CD14-positive monocyte (primary cell): ENCODE data around the gene BCOR. TPM values are rescaled to one million over a fixed set of nuclear protein-coding genes. Genes with fewer than 3 reads are reported as not detected.

Experiments
- DNase-seq, 3 donors: peaks; one replicate each; pipeline ENCODE4 v3.0.0-alpha.2; 2011 to 2022
- H2AFZ ChIP-seq: 2 replicates; pipeline ENCODE4 v1.6.0; 2012; ENCODE audit warnings: mild to moderate bottlenecking, low read depth, low read length, inconsistent platforms; ENCODE audit not compliant: insufficient read depth, poor library complexity, severe bottlenecking
- H3K27ac ChIP-seq, 2 donors: 1 replicate in 1 of 2; 2 replicates in 1 of 2; pipeline ENCODE4 v1.5.1; 2012 to 2013; ENCODE audit warnings: low read length in 2 of 2, control low read depth in 1 of 2, inconsistent platforms in 1 of 2, low read depth in 1 of 2, mild to moderate bottlenecking in 1 of 2
- H3K27me3 ChIP-seq, 2 donors: one replicate each; pipeline versions ENCODE4 v1.6.0 to v1.6.1; 2011 to 2013; ENCODE audit warnings: low read length in 2 of 2; ENCODE audit not compliant: control insufficient read depth in 2 of 2, insufficient read depth in 2 of 2
- H3K36me3 ChIP-seq, 2 donors: replicated peaks in 1 of 2; 1 replicate in 1 of 2; 2 replicates in 1 of 2; pipeline versions ENCODE4 v1.5.1 to v1.6.1; 2012 to 2013; ENCODE audit warnings: low read length in 2 of 2, control low read depth in 1 of 2, inconsistent platforms in 1 of 2, mild to moderate bottlenecking in 1 of 2; ENCODE audit not compliant: insufficient read depth in 2 of 2, control insufficient read depth in 1 of 2
- H3K4me1 ChIP-seq, 2 donors: 1 replicate in 1 of 2; 2 replicates in 1 of 2; pipeline versions ENCODE4 v1.5.1 to v1.6.1; 2012 to 2013; ENCODE audit warnings: low read length in 2 of 2, control low read depth in 1 of 2, inconsistent platforms in 1 of 2, mild to moderate bottlenecking in 1 of 2, moderate library complexity in 1 of 2; ENCODE audit not compliant: insufficient read depth in 2 of 2, control insufficient read depth in 1 of 2
- H3K4me2 ChIP-seq: replicated peaks from 2 replicates; pipeline ENCODE3; 2012; ENCODE audit warnings: low read length, moderate library complexity, mild to moderate bottlenecking; ENCODE audit not compliant: poor library complexity, severe bottlenecking; ENCODE audit errors: extremely low read depth
- H3K4me3 ChIP-seq, 3 experiments: fragments of 200-600 bp in 1 of 3; sonication (generic) in 1 of 3; replicated peaks in 1 of 3; 1 replicate in 2 of 3; 2 replicates in 1 of 3; pipeline ENCODE4 v1.5.1; 2011 to 2013; ENCODE audit warnings: low read length in 3 of 3, mild to moderate bottlenecking in 3 of 3, control low read depth in 2 of 3, low read depth in 2 of 3, inconsistent platforms in 1 of 3, moderate library complexity in 1 of 3
- H3K79me2 ChIP-seq: 2 replicates; pipeline ENCODE4 v1.6.0; 2012; ENCODE audit warnings: mild to moderate bottlenecking, control low read depth, inconsistent platforms, low read length, moderate library complexity; ENCODE audit not compliant: insufficient read depth
- H3K9ac ChIP-seq: 2 replicates; pipeline ENCODE4 v1.6.0; 2017; ENCODE audit warnings: low read length, mild to moderate bottlenecking; ENCODE audit not compliant: insufficient read depth, poor library complexity, severe bottlenecking
- H3K9me3 ChIP-seq, 2 donors: replicated peaks in 1 of 2; 1 replicate in 1 of 2; 2 replicates in 1 of 2; pipeline versions ENCODE4 v1.5.1 to v1.6.1; 2012 to 2013; ENCODE audit warnings: low read length in 2 of 2, control low read depth in 1 of 2; ENCODE audit not compliant: control insufficient read depth in 1 of 2, insufficient read depth in 1 of 2
- H4K20me1 ChIP-seq: 2 replicates; pipeline ENCODE4 v1.6.0; 2012; ENCODE audit warnings: mild to moderate bottlenecking, low read length, control low read depth, moderate library complexity; ENCODE audit not compliant: insufficient read depth
- H3K27ac Mint-ChIP-seq, 7 donors: one replicate each; pipeline ENCODE4 v1.8.0; 2020; ENCODE audit warnings: mild to moderate bottlenecking in 7 of 7, mixed read lengths in 7 of 7, moderate library complexity in 6 of 7, inconsistent platforms in 2 of 7
- H3K27me3 Mint-ChIP-seq, 3 donors: one replicate each; pipeline ENCODE4 v1.8.0; 2021 to 2022; ENCODE audit warnings: low read depth in 3 of 3, mild to moderate bottlenecking in 3 of 3, mixed read lengths in 3 of 3, moderate library complexity in 3 of 3, inconsistent platforms in 1 of 3
- H3K36me3 Mint-ChIP-seq, 2 donors: one replicate each; pipeline ENCODE4 v1.8.0; 2020; ENCODE audit warnings: mixed read lengths in 2 of 2, inconsistent platforms in 1 of 2, mild to moderate bottlenecking in 1 of 2
- H3K4me1 Mint-ChIP-seq: one replicate; pipeline ENCODE4 v1.8.0; 2020; ENCODE audit warnings: mild to moderate bottlenecking, mixed read lengths
- H3K4me3 Mint-ChIP-seq, 2 donors: one replicate each; pipeline ENCODE4 v1.8.0; 2020; ENCODE audit warnings: mild to moderate bottlenecking in 2 of 2, mixed read lengths in 2 of 2, moderate library complexity in 1 of 2
- H3K9me3 Mint-ChIP-seq, 7 donors: one replicate each; pipeline ENCODE4 v1.8.0; 2020 to 2022; ENCODE audit warnings: mixed read lengths in 7 of 7, mild to moderate bottlenecking in 6 of 7, moderate library complexity in 6 of 7, inconsistent platforms in 2 of 7
- WGBS: methylation state at CpG from one replicate; pipeline ENCODE4 v1.1.5; 2013; ENCODE audit warnings: missing lambda C conversion rate; ENCODE audit not compliant: insufficient coverage; 5-methylcytosine and 5-hydroxymethylcytosine counted together
- intact Hi-C, 2 donors: fragments of 100-400 bp; cut with micrococcal nuclease; formaldehyde crosslinking; loops; one replicate each; pipeline versions ENCODE4 v1.15.0 to v1.15.1; 2023
- polyA plus RNA-seq, 3 donors: library from polyadenylated mRNA; depleted of rRNA in 1 of 3; unstranded in 2 of 3; stranded (reverse) in 1 of 3; fragments of 300-500 nt in 2 of 3; fragments of >200 nt in 1 of 3; fragmentation: Illumina TruSeq in 2 of 3; gene quantifications; 1 replicate in 2 of 3; 2 replicates in 1 of 3; pipeline ENCODE4 v1.2.3, GENCODE V29; 2012 to 2021
- TF ChIP-seq, protein P1 (sequence below): fragments of 200-600 bp; IDR thresholded peaks from one replicate; pipeline ENCODE4 v1.8.0; 2022; ENCODE audit warnings: antibody characterized with exemption, mild to moderate bottlenecking

The BCOR gene
- polyA plus RNA-seq, 3 donors = 1.1 to 8.2 (median 2.6) TPM

- peaks cover 55% of the 10 kb centered on the region for H3K4me1 Mint-ChIP-seq
- Histone ChIP-seq H3K4me3 (peak overlapping the region in 2 of 3 experiments; percentile 2 to 50), H2AFZ (peak overlapping the region; percentile 14), H3K9me3 (peaks cover 0 to 45% of the 10 kb centered on the region in 2 donors), H3K36me3 (no peaks in the 10 kb centered on the region), H3K9ac (no peak overlapping the region), H3K79me2 (no peaks in the 10 kb centered on the region), H4K20me1 (no peaks in the 10 kb centered on the region), H3K4me1 (peaks cover 68 to 78% of the 10 kb centered on the region in 2 donors), H3K4me2 (peak overlapping the region; percentile 64), H3K27ac (no peak overlapping the region), H3K27me3 (peaks cover 52 to 87% of the 10 kb centered on the region in 2 donors)
- WGBS = under 1% methylated on average over 23 of the region's 52 CpGs
- peak; percentile 24 to 57 (median 31) for DNase-seq
- intact Hi-C loops = no loop called here
- peaks cover 0 to 53% (median 29%) of the 10 kb centered on the region in 7 donors for H3K9me3 Mint-ChIP-seq
- H3K36me3 Mint-ChIP-seq = peaks cover 3 to 5% of the 10 kb centered on the region in 2 donors
- TF ChIP-seq, protein P1, sequence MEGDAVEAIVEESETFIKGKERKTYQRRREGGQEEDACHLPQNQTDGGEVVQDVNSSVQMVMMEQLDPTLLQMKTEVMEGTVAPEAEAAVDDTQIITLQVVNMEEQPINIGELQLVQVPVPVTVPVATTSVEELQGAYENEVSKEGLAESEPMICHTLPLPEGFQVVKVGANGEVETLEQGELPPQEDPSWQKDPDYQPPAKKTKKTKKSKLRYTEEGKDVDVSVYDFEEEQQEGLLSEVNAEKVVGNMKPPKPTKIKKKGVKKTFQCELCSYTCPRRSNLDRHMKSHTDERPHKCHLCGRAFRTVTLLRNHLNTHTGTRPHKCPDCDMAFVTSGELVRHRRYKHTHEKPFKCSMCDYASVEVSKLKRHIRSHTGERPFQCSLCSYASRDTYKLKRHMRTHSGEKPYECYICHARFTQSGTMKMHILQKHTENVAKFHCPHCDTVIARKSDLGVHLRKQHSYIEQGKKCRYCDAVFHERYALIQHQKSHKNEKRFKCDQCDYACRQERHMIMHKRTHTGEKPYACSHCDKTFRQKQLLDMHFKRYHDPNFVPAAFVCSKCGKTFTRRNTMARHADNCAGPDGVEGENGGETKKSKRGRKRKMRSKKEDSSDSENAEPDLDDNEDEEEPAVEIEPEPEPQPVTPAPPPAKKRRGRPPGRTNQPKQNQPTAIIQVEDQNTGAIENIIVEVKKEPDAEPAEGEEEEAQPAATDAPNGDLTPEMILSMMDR = no peak
- H3K4me3 Mint-ChIP-seq = peak overlapping the region; percentile 67 to 84
- H3K27ac Mint-ChIP-seq = peak overlapping the region in 1 of 7 donors; percentile 86
- peaks cover 69 to 92% (median 92%) of the 10 kb centered on the region in 3 donors for H3K27me3 Mint-ChIP-seq
These were observed 88.8 kb downstream of the BCOR start for GRCh38 chrX:40008791-40009461.

GRCh38 chrX:40007756-40008705, 89.7 kb downstream of the BCOR start:
- DNase-seq = no peak
- Mint-ChIP-seq H3K27ac (no peak overlapping the region), H3K9me3 (peaks cover 0 to 46% (median 26%) of the 10 kb centered on the region in 7 donors), H3K4me1 (peaks cover 53% of the 10 kb centered on the region), H3K36me3 (peaks cover 3 to 5% of the 10 kb centered on the region in 2 donors), H3K27me3 (peaks cover 71 to 92% (median 91%) of the 10 kb centered on the region in 3 donors), H3K4me3 (peak overlapping the region in 1 of 2 donors; percentile 84)
- intact Hi-C loops = no loop called here
- no peak overlapping the region for H3K27ac ChIP-seq
- TF ChIP-seq, protein P1 = no peak
- peaks cover 53 to 88% of the 10 kb centered on the region in 2 donors for H3K27me3 ChIP-seq
- 57% methylated on average over 9 of the region's 47 CpGs for WGBS
- H3K9me3 ChIP-seq = peaks cover 0 to 45% of the 10 kb centered on the region in 2 donors
- H2AFZ ChIP-seq = no peak overlapping the region
- no peak overlapping the region for H3K9ac ChIP-seq
- no peaks in the 10 kb centered on the region for H3K79me2 ChIP-seq
- peaks cover 59 to 70% of the 10 kb centered on the region in 2 donors for H3K4me1 ChIP-seq
- H3K4me2 ChIP-seq = peak overlapping the region; percentile 64
- peak overlapping the region in 1 of 3 experiments; percentile 50 for H3K4me3 ChIP-seq
- no peaks in the 10 kb centered on the region for H3K36me3 ChIP-seq
- no peaks in the 10 kb centered on the region for H4K20me1 ChIP-seq
